Fibroblast of lung (primary cell): Measurements from ENCODE around the gene ZDHHC3.

Experiments
- EZH2 ChIP-seq: IDR thresholded peaks from 2 replicates; pipeline ENCODE4 v1.5.1; 2012; ENCODE audit warnings: low read length, control low read depth, mild to moderate bottlenecking; ENCODE audit errors: missing control alignments
- TF ChIP-seq, protein P1 (sequence below), 2 donors: IDR thresholded peaks in 1 of 2; conservative IDR thresholded peaks in 1 of 2; 1 replicate in 1 of 2; 2 replicates in 1 of 2; pipeline ENCODE4 v1.5.1; 2011 to 2012; ENCODE audit warnings: low read length in 2 of 2, control low read depth in 1 of 2, inconsistent platforms in 1 of 2, low read depth in 1 of 2, mild to moderate bottlenecking in 1 of 2

DNA sequence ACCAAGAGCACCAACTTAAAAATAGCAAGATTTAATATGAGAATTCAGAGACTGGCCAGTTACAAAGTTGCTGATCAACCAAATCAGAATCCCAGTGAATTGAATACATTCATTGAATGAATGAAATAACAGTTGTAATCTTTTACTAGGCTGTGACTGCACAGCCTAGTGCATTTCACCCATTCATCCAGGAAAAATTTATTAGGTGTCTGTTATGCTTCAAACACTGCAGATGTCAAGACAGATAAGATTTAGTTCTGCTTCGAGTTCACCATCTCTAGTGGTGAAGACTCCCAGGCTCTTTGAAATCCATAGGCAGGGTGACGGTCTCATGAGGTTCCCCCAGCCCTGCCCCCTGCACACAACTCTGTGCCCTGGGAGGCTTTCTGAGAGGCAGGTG is 72.7 kb downstream of the ZDHHC3 start:
- TF ChIP-seq, protein P1, sequence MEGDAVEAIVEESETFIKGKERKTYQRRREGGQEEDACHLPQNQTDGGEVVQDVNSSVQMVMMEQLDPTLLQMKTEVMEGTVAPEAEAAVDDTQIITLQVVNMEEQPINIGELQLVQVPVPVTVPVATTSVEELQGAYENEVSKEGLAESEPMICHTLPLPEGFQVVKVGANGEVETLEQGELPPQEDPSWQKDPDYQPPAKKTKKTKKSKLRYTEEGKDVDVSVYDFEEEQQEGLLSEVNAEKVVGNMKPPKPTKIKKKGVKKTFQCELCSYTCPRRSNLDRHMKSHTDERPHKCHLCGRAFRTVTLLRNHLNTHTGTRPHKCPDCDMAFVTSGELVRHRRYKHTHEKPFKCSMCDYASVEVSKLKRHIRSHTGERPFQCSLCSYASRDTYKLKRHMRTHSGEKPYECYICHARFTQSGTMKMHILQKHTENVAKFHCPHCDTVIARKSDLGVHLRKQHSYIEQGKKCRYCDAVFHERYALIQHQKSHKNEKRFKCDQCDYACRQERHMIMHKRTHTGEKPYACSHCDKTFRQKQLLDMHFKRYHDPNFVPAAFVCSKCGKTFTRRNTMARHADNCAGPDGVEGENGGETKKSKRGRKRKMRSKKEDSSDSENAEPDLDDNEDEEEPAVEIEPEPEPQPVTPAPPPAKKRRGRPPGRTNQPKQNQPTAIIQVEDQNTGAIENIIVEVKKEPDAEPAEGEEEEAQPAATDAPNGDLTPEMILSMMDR (conservative IDR thresholded peaks at IDR 0.05 in 1 of 2, IDR thresholded peaks at IDR 0.05 in 1 of 2; ENCODE audit: low read depth in 1 of 2, low read length in 2 of 2): no peak
- no peak for TF ChIP-seq EZH2
